Measurements from ENCODE around the gene SCN1A. TPM values are rescaled to one million over a fixed set of nuclear protein-coding genes. Genes with fewer than 3 reads are reported as not detected.

The SCN1A gene
- total RNA-seq, 1 experiment from 2014 or later: 0.62 TPM

DNA sequence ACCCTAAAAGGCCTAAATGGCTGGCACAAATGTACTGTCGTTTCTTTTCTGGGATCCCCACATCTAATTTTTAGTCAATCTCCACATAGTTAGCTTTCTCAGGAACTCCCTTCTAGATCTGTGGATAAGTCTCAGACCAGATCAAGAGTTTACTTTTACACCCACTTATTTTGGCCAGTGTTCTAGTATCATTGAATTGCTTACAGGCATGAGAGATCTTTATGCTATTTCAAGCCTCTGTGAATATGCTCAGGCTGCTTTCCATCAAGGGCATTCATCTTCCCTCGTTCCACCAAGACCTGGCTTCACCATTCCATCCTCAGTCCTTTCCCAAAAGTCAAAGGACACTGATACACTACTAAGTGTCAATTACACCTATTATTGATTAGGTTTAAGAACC, 27.8 kb upstream of the SCN1A start:
- BruUV-seq (replicated peaks): no TSS peak
- Histone ChIP-seq H3K4me1 (ENCODE audit: insufficient read depth, low read length, poor library complexity, severe bottlenecking) (no peaks in the 10 kb centered on the region), H3K36me3 (ENCODE audit: insufficient read depth, low read length, poor library complexity, severe bottlenecking) (no peaks in the 10 kb centered on the region), H3K27ac (ENCODE audit: low read depth, low read length, poor library complexity, severe bottlenecking) (no peak overlapping the region), H3K4me3 (ENCODE audit: low read depth, low read length, poor library complexity, severe bottlenecking) (no peak overlapping the region), H3K9me3 (ENCODE audit: low read depth, low read length, poor library complexity, severe bottlenecking) (no peaks in the 10 kb centered on the region), H3K27me3 (replicated peaks; ENCODE audit: insufficient read depth, low read depth, low read length, poor library complexity) (no peaks in the 10 kb centered on the region)
- TF ChIP-seq, protein P1, sequence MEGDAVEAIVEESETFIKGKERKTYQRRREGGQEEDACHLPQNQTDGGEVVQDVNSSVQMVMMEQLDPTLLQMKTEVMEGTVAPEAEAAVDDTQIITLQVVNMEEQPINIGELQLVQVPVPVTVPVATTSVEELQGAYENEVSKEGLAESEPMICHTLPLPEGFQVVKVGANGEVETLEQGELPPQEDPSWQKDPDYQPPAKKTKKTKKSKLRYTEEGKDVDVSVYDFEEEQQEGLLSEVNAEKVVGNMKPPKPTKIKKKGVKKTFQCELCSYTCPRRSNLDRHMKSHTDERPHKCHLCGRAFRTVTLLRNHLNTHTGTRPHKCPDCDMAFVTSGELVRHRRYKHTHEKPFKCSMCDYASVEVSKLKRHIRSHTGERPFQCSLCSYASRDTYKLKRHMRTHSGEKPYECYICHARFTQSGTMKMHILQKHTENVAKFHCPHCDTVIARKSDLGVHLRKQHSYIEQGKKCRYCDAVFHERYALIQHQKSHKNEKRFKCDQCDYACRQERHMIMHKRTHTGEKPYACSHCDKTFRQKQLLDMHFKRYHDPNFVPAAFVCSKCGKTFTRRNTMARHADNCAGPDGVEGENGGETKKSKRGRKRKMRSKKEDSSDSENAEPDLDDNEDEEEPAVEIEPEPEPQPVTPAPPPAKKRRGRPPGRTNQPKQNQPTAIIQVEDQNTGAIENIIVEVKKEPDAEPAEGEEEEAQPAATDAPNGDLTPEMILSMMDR (conservative IDR thresholded peaks at IDR 0.05; ENCODE audit: low read depth, low read length): no peak
- TF ChIP-seq EZH2 (IDR thresholded peaks at IDR 0.05; ENCODE audit: borderline replicate concordance, low read depth, low read length, poor library complexity, severe bottlenecking): no peak
- ChIA-PET POLR2A (ENCODE audit: low non-redundant PET) (no interaction called here), CTCF (no interaction called here)
- no peak for DNase-seq (ENCODE audit: low spot score)
- intact Hi-C loops (cut with micrococcal nuclease; ENCODE audit: unreplicated experiment): no loop called here

GRCh38 chr2:166154685-166155338, 27.0 kb upstream of the SCN1A start:
- TF ChIP-seq EZH2 (IDR thresholded peaks at IDR 0.05; ENCODE audit: borderline replicate concordance, low read depth, low read length, poor library complexity, severe bottlenecking): no peak
- TF ChIP-seq, protein P1 (conservative IDR thresholded peaks at IDR 0.05; ENCODE audit: low read depth, low read length): no peak
- Histone ChIP-seq H3K4me1 (ENCODE audit: insufficient read depth, low read length, poor library complexity, severe bottlenecking) (no peaks in the 10 kb centered on the region), H3K4me3 (ENCODE audit: low read depth, low read length, poor library complexity, severe bottlenecking) (no peak overlapping the region), H3K9me3 (ENCODE audit: low read depth, low read length, poor library complexity, severe bottlenecking) (no peaks in the 10 kb centered on the region), H3K27me3 (replicated peaks; ENCODE audit: insufficient read depth, low read depth, low read length, poor library complexity) (no peaks in the 10 kb centered on the region), H3K27ac (ENCODE audit: low read depth, low read length, poor library complexity, severe bottlenecking) (no peak overlapping the region), H3K36me3 (ENCODE audit: insufficient read depth, low read length, poor library complexity, severe bottlenecking) (no peaks in the 10 kb centered on the region)
- DNase-seq (ENCODE audit: low spot score): no peak
- BruUV-seq (replicated peaks): no TSS peak
- ChIA-PET CTCF (no interaction called here), POLR2A (ENCODE audit: low non-redundant PET) (no interaction called here)
- intact Hi-C loops (cut with micrococcal nuclease; ENCODE audit: unreplicated experiment): no loop called here

GRCh38 chr2:166152064-166152463, 24.2 kb upstream of the SCN1A start:
- ChIA-PET CTCF (no interaction called here), POLR2A (ENCODE audit: low non-redundant PET) (no interaction called here)
- DNase-seq (ENCODE audit: low spot score): no peak
- H3K27me3 ChIP-seq (replicated peaks; ENCODE audit: insufficient read depth, low read depth, low read length, poor library complexity): no peaks in the 10 kb centered on the region
- TF ChIP-seq, protein P1 (conservative IDR thresholded peaks at IDR 0.05; ENCODE audit: low read depth, low read length): no peak
- TF ChIP-seq EZH2 (IDR thresholded peaks at IDR 0.05; ENCODE audit: borderline replicate concordance, low read depth, low read length, poor library complexity, severe bottlenecking): no peak
- no peaks in the 10 kb centered on the region for H3K4me1 ChIP-seq (ENCODE audit: insufficient read depth, low read length, poor library complexity, severe bottlenecking)
- H3K36me3 ChIP-seq (ENCODE audit: insufficient read depth, low read length, poor library complexity, severe bottlenecking): no peaks in the 10 kb centered on the region
- H3K4me3 ChIP-seq (ENCODE audit: low read depth, low read length, poor library complexity, severe bottlenecking): no peak overlapping the region
- H3K9me3 ChIP-seq (ENCODE audit: low read depth, low read length, poor library complexity, severe bottlenecking): no peaks in the 10 kb centered on the region
- H3K27ac ChIP-seq (ENCODE audit: low read depth, low read length, poor library complexity, severe bottlenecking): no peak overlapping the region
- BruUV-seq (replicated peaks): no TSS peak
- intact Hi-C loops (cut with micrococcal nuclease; ENCODE audit: unreplicated experiment): no loop called here
